ENCODE measurements around the gene SP6.
A peak's percentile ranks its signal among the peaks of the same experiment; 100 is the strongest.

The SP6 gene

DNA sequence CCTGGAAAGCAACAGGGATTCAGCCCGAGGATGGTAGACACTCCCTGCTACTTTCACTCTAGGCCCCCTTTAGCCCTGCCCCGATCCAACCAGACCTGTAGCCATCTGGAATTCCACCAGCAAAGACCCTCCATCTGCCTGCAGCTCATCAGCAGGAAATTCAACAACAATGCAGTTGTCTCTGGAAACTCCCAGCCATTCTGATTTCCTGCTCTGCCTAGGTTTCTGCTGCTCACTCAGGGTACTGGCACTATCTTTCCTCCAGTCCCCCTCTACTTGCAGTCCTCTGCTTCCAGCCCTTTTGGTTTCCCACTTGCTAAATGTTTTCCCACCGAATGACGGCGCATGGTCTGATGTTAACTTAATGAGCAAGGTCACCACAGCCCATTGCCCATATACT lies 2.7 kb upstream of the SP6 start:
- DNase-seq: no peak

DNA sequence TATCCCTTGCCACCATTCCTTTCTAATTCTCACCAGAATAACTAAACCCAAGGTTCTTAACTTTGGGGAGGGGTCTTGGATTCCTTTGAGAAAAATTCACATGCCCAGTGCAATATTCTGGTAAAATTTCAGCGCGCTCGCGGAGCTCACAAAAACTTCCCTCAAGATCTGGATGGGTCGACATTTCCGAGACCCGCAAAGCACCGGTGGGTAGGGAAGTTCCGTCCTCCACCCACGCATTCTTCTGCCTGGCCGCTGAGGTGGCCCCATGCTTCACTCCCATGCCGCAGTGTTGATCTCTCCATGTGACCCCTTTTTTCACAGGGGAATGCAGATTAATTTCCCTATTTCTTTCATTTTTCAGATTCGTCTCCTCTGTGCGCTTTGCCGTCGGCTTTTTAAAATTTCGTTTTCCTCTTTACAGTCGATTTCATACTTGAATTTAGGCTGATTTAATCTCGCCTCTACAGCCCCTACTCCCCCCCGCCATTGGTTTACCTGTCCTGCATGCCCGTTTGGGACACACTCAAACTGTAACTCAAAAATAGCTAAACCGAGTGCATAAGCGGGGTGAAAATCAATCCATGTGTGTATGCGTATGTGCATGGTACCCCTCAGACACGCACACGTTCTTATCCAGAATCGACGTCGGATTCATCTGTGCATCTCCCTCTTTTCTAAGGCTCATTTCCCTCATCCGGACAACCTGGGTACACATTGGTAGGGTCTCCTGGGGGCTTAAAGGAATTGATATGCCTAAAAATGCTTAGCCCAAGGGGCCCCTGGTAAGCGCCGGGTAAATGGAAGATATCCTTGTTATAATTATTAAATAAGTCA lies 1.4 kb upstream of the SP6 start:
- no peak for DNase-seq

DNA sequence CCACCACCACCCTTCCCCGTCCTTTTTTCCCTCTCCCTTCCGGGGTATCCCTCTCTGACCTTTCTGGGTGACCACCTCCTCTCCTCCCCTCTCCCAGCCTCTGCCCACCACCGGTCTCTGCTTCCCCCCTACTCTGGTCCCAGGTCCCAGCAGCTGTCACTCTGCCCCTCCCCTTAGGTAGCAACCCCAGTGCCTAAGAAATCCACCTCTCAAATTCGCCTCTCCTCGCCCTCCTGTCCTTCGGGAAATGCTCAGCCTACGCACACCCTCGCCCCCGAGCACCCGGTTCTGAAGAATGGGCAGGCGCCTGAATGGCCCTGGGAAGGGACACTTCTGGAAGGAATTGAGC lies 775 bp upstream of the SP6 start:
- DNase-seq: no peak

DNA sequence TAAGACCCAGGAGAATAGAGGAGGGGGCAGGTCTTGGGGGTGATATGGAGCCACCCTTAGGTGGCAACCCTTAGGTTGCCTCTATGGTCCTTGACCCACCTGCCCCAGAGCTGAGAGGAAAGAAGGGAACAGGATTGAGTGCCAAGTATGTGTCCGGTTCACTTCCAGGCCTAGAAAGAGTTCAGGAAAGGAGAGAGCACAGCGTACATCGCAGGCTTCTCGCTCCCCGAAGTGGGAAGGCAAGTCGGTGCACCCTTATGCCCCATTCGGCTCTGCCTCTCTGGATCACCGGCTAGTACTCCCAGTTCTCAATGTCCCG lies 631 bp downstream of the SP6 start:
- DNase-seq: no peak

DNA sequence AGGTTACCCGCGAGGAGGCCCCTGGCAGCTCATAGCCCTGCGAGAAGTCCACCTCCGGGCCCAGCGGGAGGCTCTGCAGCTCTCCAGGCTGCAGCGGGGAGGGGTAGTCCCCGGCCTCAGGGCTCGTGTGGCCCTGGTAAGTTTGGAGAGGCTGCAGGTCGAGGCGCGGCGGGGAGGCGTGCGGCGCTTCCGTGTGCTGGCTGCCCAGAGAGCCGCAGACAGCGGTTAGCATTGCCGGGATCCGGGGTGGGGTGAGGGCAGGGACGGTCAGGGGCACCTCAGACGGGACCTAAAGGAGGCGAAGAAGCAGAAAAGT lies 2.8 kb downstream of the SP6 start:
- no peak for DNase-seq

DNA sequence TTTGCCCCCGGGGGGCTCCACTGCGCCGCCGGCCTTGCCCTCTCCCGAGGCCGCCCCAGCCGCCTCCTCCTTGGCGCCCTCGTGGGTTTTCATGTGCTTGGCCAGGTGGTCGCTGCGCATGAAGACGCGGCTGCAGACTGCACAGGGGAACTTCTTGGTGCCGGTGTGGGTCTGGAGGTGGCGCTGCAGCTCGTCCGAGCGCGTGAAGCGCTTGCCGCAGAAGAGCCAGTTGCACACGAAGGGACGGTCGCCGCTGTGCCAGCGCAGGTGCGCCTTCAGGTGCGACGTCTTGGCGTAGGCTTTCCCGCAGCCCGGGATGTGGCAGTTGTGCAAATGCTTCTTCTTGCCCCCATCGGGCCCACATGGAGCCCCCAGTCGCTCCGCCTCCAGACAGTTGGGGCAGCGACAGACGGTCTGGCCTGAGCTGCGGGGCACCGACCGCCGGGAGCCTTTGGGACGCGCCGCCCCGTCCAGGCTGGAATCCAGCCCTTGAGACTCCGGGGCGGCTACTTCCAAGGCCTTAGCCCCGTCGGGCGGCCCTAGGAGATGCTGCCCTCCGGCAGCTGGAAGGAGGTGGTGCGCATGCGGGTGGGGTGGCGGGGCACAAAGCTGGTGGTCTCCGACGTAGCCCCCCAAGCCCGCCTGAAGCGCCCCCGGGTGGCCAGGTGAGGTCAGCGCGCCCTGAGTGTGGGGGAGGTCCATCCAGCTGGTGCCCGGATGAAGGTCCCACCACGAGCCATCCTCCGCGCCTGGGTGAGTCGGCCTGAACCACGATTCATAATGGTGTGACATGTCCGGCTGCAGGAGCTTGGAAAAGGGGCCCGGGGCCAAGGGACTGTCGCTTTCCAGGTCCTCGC lies 3.4 kb downstream of the SP6 start:
- no peak for DNase-seq

DNA sequence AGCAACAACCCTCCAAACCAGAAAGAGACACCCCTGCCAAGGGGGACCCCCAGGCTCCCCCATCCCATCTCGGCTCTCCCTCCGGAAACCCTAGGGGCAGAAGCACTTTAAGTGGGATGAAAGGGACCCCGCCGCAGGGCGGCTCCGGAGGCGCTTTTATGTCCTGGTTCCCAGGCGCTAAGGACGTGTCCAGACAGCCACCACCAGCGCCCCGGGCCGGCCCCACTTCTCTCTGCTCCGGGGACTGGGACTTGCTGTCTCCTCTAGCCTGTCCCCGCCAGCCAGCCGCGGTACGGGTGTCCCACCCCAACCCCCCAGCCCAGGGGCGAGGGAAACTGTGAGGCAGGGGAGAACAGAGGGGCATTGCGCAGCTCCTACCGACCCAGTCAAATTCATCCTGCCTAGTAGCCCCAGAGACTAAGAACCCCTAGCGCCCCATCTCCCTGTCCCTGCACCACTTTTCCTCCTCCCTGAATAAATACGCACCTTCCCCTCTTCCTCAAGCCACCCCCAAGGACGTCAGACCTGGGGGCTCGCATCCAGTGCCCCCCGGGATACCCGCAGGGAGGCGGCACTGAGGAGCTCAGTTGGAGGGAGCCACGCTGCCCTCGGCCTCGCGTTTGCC lies 4.1 kb downstream of the SP6 start:
- DNase-seq: no peak

DNA sequence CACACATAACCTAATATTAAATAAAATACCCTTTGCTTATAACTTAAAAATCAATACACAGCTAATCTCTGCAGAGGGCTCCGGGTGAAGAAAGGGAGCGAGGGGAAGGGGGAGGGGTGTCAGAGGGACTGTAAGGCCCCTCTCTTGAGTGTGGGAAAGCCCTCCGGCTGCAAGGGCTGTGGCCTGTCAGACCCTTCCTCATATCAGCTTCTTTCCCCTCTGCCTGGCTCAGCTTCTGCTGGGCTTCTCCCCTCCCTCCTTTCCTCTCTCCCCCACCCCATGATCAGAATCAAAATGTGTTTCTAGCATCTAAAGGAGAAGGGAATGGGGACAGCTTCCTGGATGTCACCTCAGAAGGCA lies 5.3 kb downstream of the SP6 start:
- DNase-seq: no peak

DNA sequence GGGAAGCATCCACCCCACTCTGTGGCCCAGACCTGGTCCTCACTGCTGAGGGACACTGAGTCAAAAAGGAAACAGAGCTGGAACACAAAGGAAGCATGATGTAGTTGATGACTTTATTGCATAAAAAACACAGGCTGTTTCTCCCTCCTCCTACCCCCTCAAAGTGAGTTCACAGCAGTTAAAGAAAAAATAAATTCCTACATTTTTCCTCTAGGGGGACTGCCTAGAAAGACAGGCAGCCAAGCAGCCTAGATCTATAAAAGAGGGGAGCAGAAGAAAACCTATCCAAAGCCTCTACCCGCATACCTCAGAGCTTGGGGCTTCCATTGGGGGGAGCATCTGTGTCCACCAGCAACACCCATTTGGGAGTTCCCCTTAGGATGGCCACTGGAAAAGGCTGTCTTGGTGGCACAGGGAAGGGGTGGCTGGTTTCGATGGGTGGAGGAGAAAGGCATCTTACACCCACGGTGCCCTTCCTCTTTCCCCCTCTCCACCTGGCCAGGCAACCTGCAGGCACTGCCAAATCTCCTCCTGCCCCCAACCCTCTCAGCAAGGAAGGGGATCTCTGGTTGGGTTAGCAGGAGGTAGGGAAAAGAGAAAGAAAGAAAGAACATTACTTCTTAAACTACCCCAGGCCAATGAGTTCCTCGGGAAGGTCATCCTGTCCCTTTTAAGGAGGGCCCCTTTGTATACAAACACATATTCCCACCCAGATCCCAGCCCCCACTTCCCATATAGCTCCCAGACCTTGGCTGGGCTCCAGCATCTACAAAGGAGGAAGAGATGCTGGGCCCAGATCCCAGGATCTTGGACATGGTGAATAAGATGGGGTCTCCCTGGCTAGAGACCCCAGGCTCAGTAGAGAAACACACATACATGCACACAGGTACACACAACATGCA lies 5.9 kb downstream of the SP6 start:
- DNase-seq: no peak

DNA sequence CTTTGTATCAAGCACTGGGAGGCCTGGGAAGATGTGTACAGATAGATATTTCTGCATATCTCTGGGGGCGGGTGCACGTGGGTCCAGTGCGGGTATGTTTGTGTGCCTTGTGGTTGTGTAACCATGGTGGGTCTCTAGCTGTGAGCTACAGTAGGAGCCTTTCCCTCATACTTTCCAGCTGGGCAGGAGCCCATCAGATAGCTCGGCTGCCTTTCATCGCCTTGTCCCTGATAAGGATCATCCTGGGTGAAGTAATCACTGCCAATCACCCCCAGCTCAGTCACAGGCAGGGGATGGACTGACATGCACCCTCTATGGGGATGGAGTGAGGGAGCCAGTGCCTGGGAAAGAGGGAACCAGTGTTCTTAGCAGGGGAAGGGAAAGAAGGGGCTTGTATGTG lies 6.7 kb downstream of the SP6 start:
- no peak for DNase-seq

DNA sequence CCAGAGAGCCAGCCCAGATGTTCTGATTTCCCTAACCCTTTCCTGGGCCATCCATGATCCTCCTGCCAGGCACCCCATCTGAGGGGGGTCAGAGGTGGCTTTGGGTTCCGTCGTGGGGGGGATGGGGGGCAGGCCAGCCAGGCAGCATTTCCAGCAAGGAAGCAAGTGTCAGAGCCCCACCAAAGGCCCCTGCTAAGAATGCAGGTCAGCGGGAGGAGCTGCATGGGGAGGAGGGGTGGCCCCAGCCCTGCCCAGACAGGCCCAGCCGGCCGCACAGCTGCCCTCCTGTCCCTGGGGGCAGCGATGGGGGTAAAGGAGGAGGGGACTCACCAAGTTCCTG lies 7.6 kb downstream of the SP6 start:
- DNase-seq: no peak

DNA sequence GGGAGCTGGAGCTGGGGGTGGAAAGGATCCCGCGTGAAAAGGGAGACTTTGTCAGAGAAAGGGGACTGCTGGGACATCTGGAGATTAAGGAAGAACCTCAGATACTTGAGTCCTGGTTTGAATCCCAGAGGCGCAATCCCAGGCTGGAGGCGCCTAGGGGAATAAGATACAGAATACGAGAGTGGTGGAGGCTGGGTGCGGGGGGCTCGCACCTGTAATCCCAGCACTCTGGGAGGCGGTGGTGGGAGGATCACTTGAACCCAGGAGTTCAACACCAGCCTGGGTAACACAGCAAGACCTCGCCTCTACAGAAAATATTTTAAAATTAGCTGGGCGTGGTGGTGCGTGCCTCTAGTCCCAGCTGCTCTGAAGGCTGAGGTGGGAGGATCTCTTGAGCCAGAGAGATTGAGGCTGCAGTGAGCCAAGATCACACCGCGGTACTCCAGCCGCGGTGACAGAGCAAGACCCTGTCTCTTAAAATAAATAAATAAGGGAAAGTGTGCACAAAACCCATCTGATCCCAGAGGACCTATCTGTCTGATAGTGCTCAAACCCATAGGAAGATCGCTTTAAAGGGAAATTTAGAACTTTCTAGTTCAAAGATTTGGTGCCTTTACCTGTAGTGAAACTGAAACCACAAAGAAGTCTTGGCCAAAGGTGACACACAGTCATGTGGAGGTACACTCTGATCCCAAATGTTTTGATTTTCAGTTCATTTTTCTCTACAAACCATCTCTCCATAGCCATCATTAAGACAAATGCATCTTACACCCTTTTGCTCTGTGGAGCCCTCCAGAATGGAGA lies 9.3 kb downstream of the SP6 start:
- no peak for DNase-seq

DNA sequence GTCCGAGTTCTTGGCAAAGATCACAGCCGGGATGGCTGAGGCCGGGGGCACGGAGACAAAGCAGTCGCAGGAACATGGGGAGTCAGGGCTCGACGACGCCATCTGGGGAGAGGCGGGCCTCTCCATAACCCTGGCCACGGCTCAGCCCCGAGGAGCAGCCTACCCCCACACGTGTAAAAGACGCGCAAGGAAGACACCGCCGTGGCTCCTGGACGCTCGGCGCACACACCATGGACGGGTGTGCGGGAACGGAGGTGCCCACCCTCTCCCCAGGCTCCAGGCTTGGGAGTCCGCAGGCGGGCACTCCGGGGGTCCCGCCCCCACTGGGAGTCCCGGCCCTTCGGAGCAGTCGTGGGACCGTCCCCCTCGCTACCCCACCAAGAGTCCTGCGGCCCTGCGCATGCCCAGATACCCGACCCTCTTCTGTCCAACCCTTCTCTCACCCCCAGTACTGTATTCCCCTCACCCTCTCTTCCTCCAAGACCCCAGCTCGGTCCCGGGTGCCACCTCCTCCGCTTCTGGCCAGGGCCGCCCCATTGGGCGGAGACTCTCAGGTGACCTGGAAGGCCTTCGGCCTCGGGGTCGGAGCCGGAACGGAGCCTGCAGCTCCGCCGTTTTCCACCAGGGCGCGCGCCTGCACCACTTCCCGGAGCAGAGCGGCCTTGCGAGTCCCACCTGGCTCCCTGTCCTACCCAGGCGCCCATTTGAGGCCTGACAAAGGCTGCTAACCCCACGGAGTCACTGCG lies 10.0 kb downstream of the SP6 start, which contains the start of gene SCRN2:
Gene SCRN2 (minus strand): TSS at position 532 of the 746 bp plus-strand sequence. CDS start 430 bp downstream, at position 102.
- peak; percentile 72 for DNase-seq

DNA sequence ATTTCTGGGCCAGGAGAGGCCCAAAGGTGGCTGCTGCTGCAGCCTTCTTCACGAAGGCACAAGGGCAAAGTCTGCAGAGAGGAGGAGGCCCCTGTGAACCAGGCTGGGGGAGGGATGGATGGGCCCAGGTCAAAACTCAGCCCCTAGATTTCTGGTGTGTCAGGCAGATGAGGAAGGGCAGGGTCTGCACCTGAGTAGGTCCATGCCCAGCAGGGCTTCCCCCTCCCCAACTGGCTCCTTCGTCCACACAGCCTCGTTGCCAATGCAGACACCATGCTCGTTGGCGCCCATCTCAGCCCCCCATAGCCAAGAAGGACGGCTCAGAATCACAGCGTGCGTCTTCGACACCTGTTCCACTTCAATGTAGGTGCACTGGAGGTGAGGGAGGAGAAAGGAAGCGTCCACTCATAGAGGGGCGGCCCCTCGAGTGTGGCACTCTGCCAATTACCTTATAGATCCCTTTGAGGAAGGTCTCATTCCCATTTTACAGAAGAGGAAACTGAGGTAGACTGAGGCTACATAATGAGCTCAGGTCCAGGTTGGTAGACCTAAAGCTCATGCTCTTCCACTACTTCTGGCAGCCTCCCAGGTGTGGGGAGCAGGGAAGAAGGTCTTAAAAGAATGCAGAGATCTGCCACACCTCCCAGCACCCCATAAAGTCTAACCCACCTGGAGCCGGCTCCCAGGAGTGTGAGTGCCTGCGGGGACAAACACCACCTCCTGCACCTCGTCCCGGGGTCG lies 10.8 kb downstream of the SP6 start:
- DNase-seq: no peak

DNA sequence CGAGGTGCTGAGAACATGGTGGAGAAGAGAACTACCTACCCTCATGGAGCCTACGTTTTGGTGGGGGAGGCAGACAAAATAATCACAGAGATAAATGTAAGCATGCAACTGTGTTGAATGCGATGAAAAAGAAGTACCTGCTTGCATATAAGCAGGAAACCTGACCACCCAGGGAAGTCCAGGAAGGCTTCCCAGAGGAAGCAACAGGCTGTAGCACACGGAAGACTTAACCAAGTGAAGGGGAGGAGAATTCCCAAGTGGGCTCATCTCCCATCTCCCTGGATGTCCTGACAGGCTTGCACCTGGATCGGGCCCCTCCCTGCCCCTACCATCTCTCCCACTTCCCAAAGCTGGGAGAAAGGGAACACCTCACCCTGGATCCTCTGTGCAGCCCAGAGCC lies 11.9 kb downstream of the SP6 start:
- DNase-seq: no peak

DNA sequence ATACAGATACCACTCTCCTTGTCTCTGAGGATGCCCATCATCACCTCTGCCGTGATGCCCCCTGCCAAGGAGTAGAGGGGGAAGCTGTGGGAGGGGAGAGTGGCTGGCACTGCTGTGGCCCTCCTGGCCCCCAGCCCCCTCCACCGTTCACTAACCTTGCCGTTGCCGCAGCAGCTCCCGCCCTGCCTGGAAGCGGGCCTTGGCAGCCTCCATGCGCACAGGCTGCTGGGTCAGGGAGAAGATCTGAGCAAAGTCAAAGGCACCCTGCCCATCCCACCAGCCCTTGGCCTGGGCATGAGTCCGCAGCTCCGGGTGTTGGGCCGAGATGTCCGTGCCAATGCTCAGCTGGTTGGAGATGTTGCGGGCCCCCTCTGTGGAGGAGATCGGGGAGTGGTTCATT lies 12.3 kb downstream of the SP6 start:
- DNase-seq: no peak

DNA sequence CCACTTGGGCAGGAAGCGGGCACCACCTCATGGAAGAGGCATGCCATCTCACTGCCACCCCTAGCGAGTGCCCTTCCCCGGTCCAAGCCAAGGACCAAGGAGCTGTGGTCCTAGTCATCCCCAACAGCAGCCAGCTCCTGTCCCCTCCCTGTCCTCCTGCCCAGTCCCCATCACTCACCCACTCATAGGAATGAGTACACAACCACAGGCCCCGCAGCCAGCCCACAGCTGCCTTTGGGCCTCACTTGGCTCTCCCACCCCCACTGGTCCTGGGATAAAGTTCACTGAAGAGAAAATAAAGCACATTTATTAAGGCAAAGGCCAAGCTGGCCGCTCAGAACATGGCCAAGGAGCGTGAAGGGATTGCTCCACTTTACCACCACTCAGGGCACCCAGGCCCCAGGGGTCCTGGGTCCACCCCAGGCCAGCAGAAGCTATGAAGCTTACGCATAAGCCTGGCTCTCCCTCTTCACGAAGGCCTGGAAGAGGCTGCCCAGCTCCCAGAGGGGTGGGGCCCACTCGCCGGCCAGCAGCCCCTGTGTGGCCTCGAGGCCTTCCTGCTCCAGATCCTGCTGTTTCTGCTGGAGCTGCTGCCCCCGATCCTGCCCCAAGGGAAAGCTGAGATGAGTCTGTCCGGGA lies 13.4 kb downstream of the SP6 start:
- DNase-seq: no peak

DNA sequence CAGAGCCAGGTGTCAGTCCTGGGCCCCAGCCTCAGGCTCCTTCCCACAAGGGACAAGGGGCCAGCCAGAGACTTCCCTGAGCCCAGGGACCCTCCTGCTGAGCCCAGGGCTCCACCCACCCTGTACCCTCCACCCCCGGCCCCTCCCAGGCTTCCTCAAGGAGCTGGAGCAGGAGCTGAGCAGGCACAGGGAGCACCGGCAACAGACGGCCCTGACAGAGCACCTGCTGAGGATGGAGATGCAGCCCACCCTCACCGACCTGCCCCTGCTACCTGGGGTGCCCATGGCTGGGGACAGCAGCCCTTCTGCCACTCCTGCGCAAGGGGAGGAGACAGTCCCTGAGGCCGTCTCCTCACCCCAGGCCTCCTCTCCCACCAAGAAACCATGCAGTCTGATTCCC lies 14.4 kb downstream of the SP6 start:
- no peak for DNase-seq

DNA sequence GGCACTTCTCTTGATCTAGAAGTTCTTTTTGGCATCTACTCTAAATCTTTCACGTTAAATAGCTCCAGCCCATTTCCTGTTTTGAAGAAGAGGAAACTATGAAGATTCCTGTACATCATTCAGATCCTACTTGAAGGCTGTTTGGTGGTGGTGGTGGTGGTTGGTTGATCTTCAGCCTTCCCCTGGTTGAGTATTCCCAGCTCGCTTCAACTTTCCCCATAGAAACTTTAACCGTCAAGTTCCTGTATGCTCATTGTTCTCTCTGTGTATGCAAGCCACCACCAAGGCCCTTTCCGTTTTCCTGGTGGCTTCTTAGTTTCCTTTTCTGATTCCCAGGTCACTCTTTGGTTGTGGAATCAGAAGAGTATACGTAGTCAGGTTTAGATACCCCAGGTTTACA lies 16.2 kb downstream of the SP6 start:
- no peak for DNase-seq

DNA sequence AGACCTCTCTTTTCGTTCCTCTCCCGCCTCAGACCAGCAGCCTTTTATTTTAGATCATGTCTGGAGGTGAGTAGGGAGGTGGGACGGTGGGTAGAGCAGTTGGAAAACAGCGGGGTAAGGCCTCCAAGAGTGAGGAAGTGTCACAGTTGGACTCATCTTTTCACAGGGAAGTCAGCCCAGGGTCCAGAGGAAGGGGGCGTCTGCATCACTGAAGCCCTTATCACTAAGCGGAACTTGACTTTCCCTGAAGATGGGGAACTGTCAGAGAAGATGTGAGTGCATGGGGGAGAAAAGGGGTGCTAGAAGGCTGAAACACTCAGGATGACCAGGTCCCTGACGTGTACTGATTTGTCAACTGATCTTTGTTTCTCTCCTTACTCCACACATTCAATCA lies 19.0 kb downstream of the SP6 start:
- DNase-seq: no peak

All from activated gamma-delta T cell (primary cell).